Ovary (tissue), 9 donors: ENCODE data around the gene STUB1. TPM values are rescaled to one million over a fixed set of nuclear protein-coding genes. Genes with fewer than 3 reads are reported as not detected.

Experiments
- DNase-seq, 5 donors: peaks; one replicate each; pipeline ENCODE4 v3.0.0-alpha.2; 2019 to 2020
- H3K27ac ChIP-seq, 2 donors: fragments of 200-600 bp; one replicate each; pipeline versions ENCODE4 v1.5.1 to v1.8.0; 2019 to 2022
- H3K27me3 ChIP-seq: fragments of 200-600 bp; one replicate; pipeline ENCODE4 v1.8.0; 2022
- H3K36me3 ChIP-seq: fragments of 200-600 bp; sonication (generic); one replicate; pipeline ENCODE4 v1.5.1; 2019
- H3K4me1 ChIP-seq: one replicate; pipeline ENCODE4 v1.8.1; 2013; ENCODE audit warnings: mild to moderate bottlenecking, moderate library complexity; ENCODE audit not compliant: insufficient read depth
- H3K4me3 ChIP-seq: fragments of 200-600 bp; sonication (generic); one replicate; pipeline ENCODE4 v1.5.1; 2017
- H3K9me3 ChIP-seq, 2 donors: fragments of 200-600 bp in 1 of 2; sonication (generic) in 1 of 2; one replicate each; pipeline versions ENCODE4 v1.5.1 to v1.8.1; 2013 to 2019; ENCODE audit warnings: mild to moderate bottlenecking in 1 of 2, moderate library complexity in 1 of 2
- EP300 ChIP-seq: sonication (generic); formaldehyde crosslinking; IDR thresholded peaks from one replicate; pipeline ENCODE4 v1.6.1; 2017; ENCODE audit warnings: antibody characterized with exemption
- POLR2A ChIP-seq: fragments of 450-650 bp; IDR thresholded peaks from one replicate; pipeline ENCODE4 v1.6.1; 2017; ENCODE audit warnings: antibody characterized with exemption, mild to moderate bottlenecking, moderate library complexity
- WGBS, 3 donors: extraction: QIAGEN DNeasy Blood & Tissue Kit in 1 of 3; methylation state at CpG; one replicate each; pipeline versions ENCODE4 v1.1.5 to v1.1.7; 2013 to 2017; 5-methylcytosine and 5-hydroxymethylcytosine counted together
- intact Hi-C, 4 donors: fragments of 100-400 bp; cut with DNase I; formaldehyde crosslinking; loops; one replicate each; pipeline versions ENCODE4 v1.11.0 to v1.15.1; 2022 to 2023
- polyA plus RNA-seq, 2 donors: library from polyadenylated mRNA; stranded (reverse); fragments of 200-250 nt in 1 of 2; fragments of 350-450 nt in 1 of 2; fragmentation: Illumina TruSeq in 1 of 2; extraction: RNeasy Lipid Tissue Mini Kit (QIAGEN cat#74804) in 1 of 2; gene quantifications; one replicate each; pipeline ENCODE4 v1.2.3, GENCODE V29; 2013 to 2014
- total RNA-seq, 7 donors: library from RNA; depleted of rRNA in 2 of 7; stranded (reverse); fragments of >200 nt in 2 of 7; fragmentation: NEBNext Ultra II Directional in 3 of 7; extraction: Animal tissue kit (Norgen Biotek cat#: 25700) in 3 of 7; gene quantifications; one replicate each; pipeline versions ENCODE4 v1.1.0 to v1.2.4, GENCODE V29; 2016 to 2023
- TF ChIP-seq, protein P1 (sequence below), 3 donors: fragments of 450-650 bp in 2 of 3; fragments of 200-600 bp in 1 of 3; IDR thresholded peaks; one replicate each; pipeline versions ENCODE4 v1.5.1 to v1.8.0; 2016 to 2022; ENCODE audit warnings: antibody characterized with exemption in 3 of 3, mild to moderate bottlenecking in 1 of 3
- donor health status: DM: no; HTN: no; CAD: no; lungs with moderate emphysema.
- donor health status: DM: no; HTN: no; CAD: no.
- donor health status: Bipolar disorder and iron deficiency.
- donor health status: DM: yes; HTN: yes; CAD: no.
- donor health status: DM: no; HTN: no; CAD: no.
- donor health status: DM: yes; HTN: yes; CAD: no.

Gene STUB1
- total and polyA plus RNA-seq, 9 donors, result 20.1 to 115 (median 102) TPM

- Histone ChIP-seq H3K27ac (peak overlapping the region in 1 of 2 donors; percentile 48), H3K4me3 (no peak overlapping the region), H3K36me3 (no peaks in the 10 kb centered on the region), H3K27me3 (no peaks in the 10 kb centered on the region), H3K9me3 (no peaks in the 10 kb centered on the region), H3K4me1 (peaks cover 22% of the 10 kb centered on the region)
- TF ChIP-seq, protein P1, sequence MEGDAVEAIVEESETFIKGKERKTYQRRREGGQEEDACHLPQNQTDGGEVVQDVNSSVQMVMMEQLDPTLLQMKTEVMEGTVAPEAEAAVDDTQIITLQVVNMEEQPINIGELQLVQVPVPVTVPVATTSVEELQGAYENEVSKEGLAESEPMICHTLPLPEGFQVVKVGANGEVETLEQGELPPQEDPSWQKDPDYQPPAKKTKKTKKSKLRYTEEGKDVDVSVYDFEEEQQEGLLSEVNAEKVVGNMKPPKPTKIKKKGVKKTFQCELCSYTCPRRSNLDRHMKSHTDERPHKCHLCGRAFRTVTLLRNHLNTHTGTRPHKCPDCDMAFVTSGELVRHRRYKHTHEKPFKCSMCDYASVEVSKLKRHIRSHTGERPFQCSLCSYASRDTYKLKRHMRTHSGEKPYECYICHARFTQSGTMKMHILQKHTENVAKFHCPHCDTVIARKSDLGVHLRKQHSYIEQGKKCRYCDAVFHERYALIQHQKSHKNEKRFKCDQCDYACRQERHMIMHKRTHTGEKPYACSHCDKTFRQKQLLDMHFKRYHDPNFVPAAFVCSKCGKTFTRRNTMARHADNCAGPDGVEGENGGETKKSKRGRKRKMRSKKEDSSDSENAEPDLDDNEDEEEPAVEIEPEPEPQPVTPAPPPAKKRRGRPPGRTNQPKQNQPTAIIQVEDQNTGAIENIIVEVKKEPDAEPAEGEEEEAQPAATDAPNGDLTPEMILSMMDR (IDR thresholded peaks at IDR 0.05), result no peak
- no peak for TF ChIP-seq EP300
- no peak for TF ChIP-seq POLR2A
- DNase-seq, result peak in 1 of 5 donors; percentile 73
- intact Hi-C loops, result no loop called here
- 61 to 67% (median 67%) methylated on average over 29 to 32 of the region's 32 CpGs for WGBS, 3 donors
These were observed 34.1 kb upstream of the STUB1 start for GRCh38 chr16:645852-646678.

DNA sequence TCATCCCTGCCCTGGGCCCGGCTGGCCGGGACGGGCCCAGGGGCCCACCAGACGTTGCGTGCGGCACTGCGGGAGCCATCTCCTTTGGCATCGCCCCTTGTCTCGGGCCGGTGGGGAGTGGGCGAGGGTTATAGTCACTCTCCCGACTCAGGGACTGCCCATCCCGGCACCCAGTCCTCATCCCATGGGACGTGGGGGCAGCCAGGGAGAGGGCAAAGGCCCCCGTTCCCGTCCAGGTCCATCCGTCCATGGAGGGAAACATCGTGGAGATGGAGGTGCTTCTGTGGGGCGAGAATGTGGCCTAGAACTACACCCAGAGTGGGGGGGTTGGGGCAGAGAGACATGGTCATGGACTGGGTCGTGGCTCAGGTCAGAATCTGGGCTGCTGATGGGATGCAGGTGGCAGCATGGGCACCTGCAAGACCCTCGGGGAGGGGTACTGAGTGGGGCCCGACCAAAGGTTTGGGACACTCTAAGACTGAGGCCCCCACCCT, 33.5 kb upstream of the STUB1 start:
- TF ChIP-seq POLR2A (no peak), EP300 (no peak)
- TF ChIP-seq, protein P1 (IDR thresholded peaks at IDR 0.05), result no peak

DNA sequence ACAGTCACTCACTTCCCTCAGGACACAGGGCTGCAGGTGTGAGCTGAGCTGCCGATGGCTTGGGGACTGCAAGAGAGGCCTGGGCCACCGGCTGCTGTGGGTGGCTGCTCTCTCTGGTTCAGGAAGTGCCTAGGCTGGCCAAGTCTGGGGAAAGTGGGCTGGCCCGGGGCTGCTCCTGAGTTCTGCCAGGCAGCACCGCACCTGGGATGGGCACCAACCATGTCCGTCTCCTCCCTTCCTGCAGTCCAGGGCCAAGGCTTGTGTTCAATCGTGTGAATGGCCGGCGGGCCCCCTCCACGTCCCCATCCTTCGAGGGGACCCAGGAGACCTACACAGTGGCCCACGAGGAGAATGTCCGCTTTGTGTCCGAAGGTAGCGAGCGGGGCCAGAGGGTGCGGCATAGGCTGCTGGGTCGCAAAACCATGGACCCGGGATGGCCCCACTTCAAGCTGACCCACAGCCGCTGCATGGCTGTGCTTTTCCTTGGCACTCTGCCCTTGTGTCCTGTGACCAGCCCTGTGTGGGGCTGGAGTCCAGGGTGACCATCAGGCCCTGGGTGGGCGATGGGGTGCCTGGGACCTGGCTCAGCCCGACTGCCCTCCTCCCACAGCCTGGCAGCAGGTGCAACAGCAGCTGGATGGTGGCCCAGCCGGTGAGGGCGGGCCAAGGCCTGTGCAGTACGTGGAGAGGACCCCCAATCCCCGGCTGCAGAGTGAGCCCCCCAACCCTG, 32.9 kb upstream of the STUB1 start:
- 74 to 86% (median 77%) methylated on average over 24 to 25 of the region's 25 CpGs for WGBS, 3 donors
- no peak for DNase-seq
- H3K4me3 ChIP-seq, result no peak overlapping the region
- peaks cover 22% of the 10 kb centered on the region for H3K4me1 ChIP-seq
- no peaks in the 10 kb centered on the region for H3K9me3 ChIP-seq
- intact Hi-C loops, result no loop called here
- H3K27me3 ChIP-seq, result no peaks in the 10 kb centered on the region
- no peak overlapping the region for H3K27ac ChIP-seq
- TF ChIP-seq, protein P1 (IDR thresholded peaks at IDR 0.05), result no peak
- no peak for TF ChIP-seq EP300
- TF ChIP-seq POLR2A, result no peak
- H3K36me3 ChIP-seq, result no peaks in the 10 kb centered on the region

More for the DNA sequence above, 33.5 kb upstream of the STUB1 start:
- H3K27me3 ChIP-seq, result no peaks in the 10 kb centered on the region
- H3K9me3 ChIP-seq, result no peaks in the 10 kb centered on the region
- H3K4me1 ChIP-seq, result peaks cover 22% of the 10 kb centered on the region
- WGBS, 3 donors, result 66 to 76% (median 75%) methylated on average over 20 to 22 of the region's 22 CpGs
- H3K36me3 ChIP-seq, result no peaks in the 10 kb centered on the region
- H3K4me3 ChIP-seq, result no peak overlapping the region
- DNase-seq, result no peak
- H3K27ac ChIP-seq, result peak overlapping the region in 1 of 2 donors; percentile 48
- intact Hi-C loops, result no loop called here

- 37 to 44% (median 38%) methylated on average over 23 to 24 of the region's 24 CpGs for WGBS, 3 donors
- H3K4me1 ChIP-seq, result peaks cover 15% of the 10 kb centered on the region
These were observed 32.0 kb upstream of the STUB1 start for GRCh38 chr16:648071-648780.

More at GRCh38 chr16:648071-648780, 32.0 kb upstream of the STUB1 start:
- peak overlapping the region in 1 of 2 donors; percentile 93 for H3K27ac ChIP-seq
- no peaks in the 10 kb centered on the region for H3K9me3 ChIP-seq
- intact Hi-C loops, result no loop called here
- DNase-seq, result no peak
- H3K4me3 ChIP-seq, result peak overlapping the region; percentile 71
- H3K36me3 ChIP-seq, result no peaks in the 10 kb centered on the region
- TF ChIP-seq EP300 (no peak), POLR2A (no peak)
- TF ChIP-seq, protein P1 (IDR thresholded peaks at IDR 0.05), result no peak
- H3K27me3 ChIP-seq, result no peaks in the 10 kb centered on the region
